K562 (cell line): Measurements from ENCODE around the gene ISG20L2. TPM values are rescaled to one million over a fixed set of nuclear protein-coding genes. Genes with fewer than 3 reads are reported as not detected.

Source experiments
- ATAC-seq: fragments of 200-7000 bp; cut with Tn5 transposase; 3 replicates; pipeline ENCODE4 v1.9.1; 2020; ENCODE audit warnings: moderate library complexity
- BruUV-seq: library from RNA; stranded (reverse); fragments of 400-500 nt; replicated peaks from 2 replicates; lab custom pipeline; 2021; lab: Mats Ljungman, UMichigan
- CTCF ChIA-PET: fragments of 300-600 bp; formaldehyde crosslinking; extraction: SDS; loops from one replicate; lab custom pipeline; 2021; ENCODE audit warnings: low intra/inter-chr PET ratio; lab: Yijun Ruan, JAX
- POLR2A ChIA-PET: fragments of 300-600, 350-650 bp; sonication (Branson Sonifier 250); formaldehyde crosslinking; extraction: SDS; loops from one replicate; lab custom pipeline; 2021; ENCODE audit warnings: antibody characterized with exemption, inconsistent platforms; lab: Yijun Ruan, JAX
- DNase-seq, 4 experiments: peaks; one replicate each; pipeline versions ENCODE4 v3.0.0 to v3.0.0-alpha.2; 2011 to 2018; ENCODE audit warnings: low spot score in 3 of 4, mixed read lengths in 3 of 4; ENCODE audit errors: extremely low read depth in 1 of 4
- FAIRE-seq: peaks from 2 replicates; lab custom pipeline; 2011; peaks lifted over from hg19 to GRCh38; lab: Jason Lieb, UNC
- H2AFZ ChIP-seq: 2 replicates; pipeline ENCODE4 v1.6.0; 2011; ENCODE audit warnings: low read depth, low read length, control low read depth, inconsistent platforms
- H3K27ac ChIP-seq: fragments of 200-600 bp; 3 replicates; pipeline ENCODE4 v1.8.0; 2011; ENCODE audit warnings: low read depth, mild to moderate bottlenecking, control low read depth, inconsistent platforms, low read length, moderate library complexity, mixed read lengths; ENCODE audit errors: extremely low read depth
- H3K27me3 ChIP-seq, 2 experiments: fragments of 300-600 bp in 1 of 2; 2 replicates in 1 of 2; 3 replicates in 1 of 2; pipeline versions ENCODE4 v1.6.0 to v1.8.0; 2011; ENCODE audit warnings: inconsistent platforms in 2 of 2, low read length in 2 of 2, mild to moderate bottlenecking in 1 of 2, mixed read lengths in 1 of 2, moderate library complexity in 1 of 2; ENCODE audit not compliant: control insufficient read depth in 2 of 2, insufficient read depth in 2 of 2
- H3K36me3 ChIP-seq: fragments of 300-600 bp; 3 replicates; pipeline ENCODE4 v1.8.0; 2011; ENCODE audit warnings: mild to moderate bottlenecking, low read length, inconsistent platforms; ENCODE audit not compliant: control insufficient read depth, insufficient read depth
- H3K4me1 ChIP-seq, 2 experiments: fragments of 200-600 bp in 1 of 2; replicated peaks in 1 of 2; 2 replicates in 1 of 2; 3 replicates in 1 of 2; pipeline versions ENCODE4 v1.5.1 to v1.8.0; 2011; ENCODE audit warnings: inconsistent platforms in 2 of 2, low read length in 2 of 2, mild to moderate bottlenecking in 1 of 2, mixed read lengths in 1 of 2, moderate library complexity in 1 of 2; ENCODE audit not compliant: control insufficient read depth in 2 of 2, insufficient read depth in 2 of 2
- H3K4me2 ChIP-seq: 2 replicates; pipeline ENCODE4 v1.6.1; 2011; ENCODE audit warnings: low read length, control low read depth, inconsistent platforms, mixed read lengths; ENCODE audit not compliant: insufficient read depth
- H3K4me3 ChIP-seq: fragments of 200-600 bp; sonication (generic), shearing (Covaris generic); 2 replicates; pipeline ENCODE4 v1.5.1; 2016; ENCODE audit warnings: control low read depth, inconsistent platforms
- H3K79me2 ChIP-seq: fragments of 200-600 bp; 3 replicates; pipeline ENCODE4 v1.8.0; 2011; ENCODE audit warnings: low read length, inconsistent platforms; ENCODE audit not compliant: control insufficient read depth, insufficient read depth
- H3K9ac ChIP-seq, 2 experiments: 2 replicates each; pipeline versions ENCODE4 v1.6.0 to v1.6.1; 2011; ENCODE audit warnings: low read depth in 2 of 2, low read length in 2 of 2, control low read depth in 1 of 2, inconsistent platforms in 1 of 2, mild to moderate bottlenecking in 1 of 2, mixed read lengths in 1 of 2; ENCODE audit not compliant: insufficient read depth in 1 of 2
- H3K9me1 ChIP-seq: one replicate; pipeline ENCODE4 v1.6.0; 2011; ENCODE audit warnings: inconsistent platforms, mild to moderate bottlenecking, low read length, moderate library complexity; ENCODE audit not compliant: control insufficient read depth, insufficient read depth
- H3K9me3 ChIP-seq: replicated peaks from 2 replicates; pipeline ENCODE4 v1.5.1; 2011; ENCODE audit warnings: low read depth, low read length, inconsistent platforms; ENCODE audit not compliant: control insufficient read depth, insufficient read depth
- H4K20me1 ChIP-seq: replicated peaks from 2 replicates; pipeline ENCODE4 v1.6.1; 2011; ENCODE audit warnings: low read length, inconsistent platforms, mixed read lengths; ENCODE audit not compliant: control insufficient read depth, insufficient read depth
- AFF1 ChIP-seq, 2 experiments: fragments of 450-650 bp; IDR thresholded peaks; 2 replicates each; pipeline ENCODE4 v1.6.1; 2018; ENCODE audit warnings: mild to moderate bottlenecking in 2 of 2, low read depth in 1 of 2; ENCODE audit not compliant: partially characterized antibody in 2 of 2
- ATF6 ChIP-seq: sonication (generic); formaldehyde crosslinking; IDR thresholded peaks from 2 replicates; pipeline ENCODE4 v1.4.0; 2020; ENCODE audit warnings: mild to moderate bottlenecking, missing genetic modification reagents
- ETV6 ChIP-seq, 3 experiments: fragments of 150-350 bp in 1 of 3; sonication (generic) in 1 of 3; formaldehyde crosslinking in 1 of 3; IDR thresholded peaks; 2 replicates each; pipeline versions ENCODE4 v1.6.1 to v1.8.0; 2014 to 2022; ENCODE audit warnings: borderline replicate concordance in 2 of 3, low read depth in 2 of 3, antibody characterized with exemption in 1 of 3, low read length in 1 of 3, mild to moderate bottlenecking in 1 of 3, missing genetic modification reagents in 1 of 3
- FUS ChIP-seq: fragments of 200-400 bp; formaldehyde crosslinking; optimal IDR thresholded peaks from 2 replicates; pipeline ENCODE3; 2017; ENCODE audit warnings: low read depth, low read length
- GATA2 ChIP-seq: sonication (generic); formaldehyde crosslinking; IDR thresholded peaks from 2 replicates; pipeline ENCODE4 v1.4.0; 2020; ENCODE audit warnings: mild to moderate bottlenecking, missing genetic modification reagents
- RB1 ChIP-seq: fragments of 450-650 bp; IDR thresholded peaks from 2 replicates; pipeline ENCODE4 v1.6.1; 2017; ENCODE audit warnings: low read depth, mild to moderate bottlenecking
- SPI1 ChIP-seq: IDR thresholded peaks from 2 replicates; pipeline ENCODE4 v1.6.1; 2011; ENCODE audit warnings: low read depth, low read length, control low read depth, borderline replicate concordance
- WGBS: fragments of 100-300 bp; shearing (Covaris generic); methylation state at CpG from one replicate; pipeline ENCODE4 v1.1.6; 2016; ENCODE audit warnings: low coverage, mixed read lengths; ENCODE audit not compliant: insufficient coverage; ENCODE audit errors: missing lambda C conversion rate; 5-methylcytosine and 5-hydroxymethylcytosine counted together
- in situ Hi-C: fragments of 300-500 bp; cut with MboI; formaldehyde crosslinking; loops from 4 replicates; pipeline ENCODE4 v1.15.0; 2018; ENCODE audit warnings: inconsistent platforms, mixed read lengths
- intact Hi-C: fragments of 100-400 bp; cut with micrococcal nuclease; formaldehyde crosslinking; loops from 2 replicates; pipeline ENCODE4 v1.14.2; 2022
- polyA plus RNA-seq, 8 experiments: library from polyadenylated mRNA; depleted of rRNA in 4 of 8; stranded (reverse) in 5 of 8; unstranded in 3 of 8; fragments of >200 nt; fragmentation: Nextera tagmentation in 2 of 8; fragmentation: Illumina TruSeq in 1 of 8; extraction: Ambion mirVana in 2 of 8; extraction: Trizol in 1 of 8; gene quantifications; 2 replicates each; pipeline versions ENCODE4 v1.2.1 to v1.2.3, GENCODE V29; 2011 to 2014; ENCODE audit warnings: inconsistent platforms in 1 of 8, missing spikeins in 1 of 8
- total RNA-seq, 7 experiments: library from RNA; depleted of rRNA in 6 of 7; stranded (reverse); fragments of >200 nt in 6 of 7; fragmentation: Illumina TruSeq in 2 of 7; extraction: Trizol in 2 of 7; gene quantifications; 2 replicates each; pipeline versions ENCODE4 v1.2.1 to v1.2.3, GENCODE V29; 2011 to 2021; ENCODE audit warnings: low replicate concordance in 1 of 7
- TF ChIP-seq, protein P1 (sequence below): fragments of 450-650 bp; IDR thresholded peaks from 2 replicates; pipeline ENCODE4 v1.7.0; 2016; ENCODE audit warnings: borderline replicate concordance

Gene ISG20L2
- total and polyA plus RNA-seq, 9 of the 15 experiments (the other 6 are each of a cell fraction or from before 2014, with no cell fraction given) = 21.3 to 130 (median 50.3) TPM

GRCh38 chr1:156727926-156728598, 504 bp downstream of the ISG20L2 start, which contains the start of gene METTL25B:
METTL25B (plus strand) TSS chr1:156728469; CDS start chr1:156729105, 636 bp downstream.
- FAIRE-seq = no peak
- peaks cover 13 to 17% of the 10 kb centered on the region in 2 experiments; a peak in 4 of 5 replicates for H3K4me1 ChIP-seq
- DNase-seq = peak in 2 of 4 experiments; percentile 87 to 93
- peaks cover 74% of the 10 kb centered on the region for H3K36me3 ChIP-seq
- no peaks in the 10 kb centered on the region for H3K9me1 ChIP-seq
- H3K9ac ChIP-seq = peak within 1 kb of the TSS; percentile 91 to 99
- peaks cover 31% of the 10 kb centered on the region for H4K20me1 ChIP-seq
- WGBS = 2% methylated on average over 27 of the region's 46 CpGs
- CTCF ChIA-PET = interaction anchor here (0.6 to 6.9 kb wide), 3 partner anchors 38 to 162 kb away, joined by 3 to 143 read pairs (median 31); partner anchors contain the start of genes INSRR and NTRK1
- POLR2A ChIA-PET = interaction anchor here (0.5 to 5.0 kb wide), 34 partner anchors 8 to 227 kb away, joined by 3 to 60 read pairs (median 4); partner anchors contain the start of genes HDGF, INSRR, MEF2D and MRPL24
- H3K9me3 ChIP-seq = no peaks in the 10 kb centered on the region
- TSS peak; percentile 75 for BruUV-seq
- intact Hi-C loops = loop anchor here (1.0 to 5.0 kb wide), 5 partner anchors 13 to 194 kb away; partner anchors contain the start of genes LRRC71, MRPL24 and PRCC
- in situ Hi-C loops = loop anchor here (5.0 to 25.0 kb wide), 3 partner anchors 39 to 1416 kb away; partner anchors contain the start of genes FDPS, NTRK1, PKLR and PRCC
- H3K27ac ChIP-seq = peak within 1 kb of the TSS; percentile 82
- peaks cover 77% of the 10 kb centered on the region for H3K79me2 ChIP-seq
- peak within 1 kb of the TSS; percentile 88 for H2AFZ ChIP-seq
- ATAC-seq = peak; percentile 84
- H3K4me2 ChIP-seq = peak within 1 kb of the TSS; percentile 100
- no peaks in the 10 kb centered on the region; a peak in 1 of 5 replicates for H3K27me3 ChIP-seq
- H3K4me3 ChIP-seq = peak within 1 kb of the TSS; percentile 76
- no peak for TF ChIP-seq FUS
- peak; percentile 11 for TF ChIP-seq RB1
- 0 out of 2 replicates have a peak, but pooled peaks have one; percentile 13 for TF ChIP-seq SPI1
- peak in 1 of 2 experiments; percentile 32 for TF ChIP-seq AFF1 (IDR thresholded peaks at IDR 0.05; ENCODE audit: low read depth in 1 of 2, partially characterized antibody in 2 of 2)
- 0 out of 2 replicates have a peak, but pooled peaks have one; percentile 47 for TF ChIP-seq ATF6 (CRISPR knock-in tag)
- TF ChIP-seq ETV6 (IDR thresholded peaks at IDR 0.05; ENCODE audit: borderline replicate concordance in 1 of 2, low read depth in 2 of 2, low read length in 1 of 2) = peak in 1 of 2 experiments; percentile 49; a peak in 2 of 4 replicates
- no peak for TF ChIP-seq ETV6 (CRISPR knock-in tag; IDR thresholded peaks at IDR 0.05; ENCODE audit: borderline replicate concordance)
- TF ChIP-seq, protein P1, sequence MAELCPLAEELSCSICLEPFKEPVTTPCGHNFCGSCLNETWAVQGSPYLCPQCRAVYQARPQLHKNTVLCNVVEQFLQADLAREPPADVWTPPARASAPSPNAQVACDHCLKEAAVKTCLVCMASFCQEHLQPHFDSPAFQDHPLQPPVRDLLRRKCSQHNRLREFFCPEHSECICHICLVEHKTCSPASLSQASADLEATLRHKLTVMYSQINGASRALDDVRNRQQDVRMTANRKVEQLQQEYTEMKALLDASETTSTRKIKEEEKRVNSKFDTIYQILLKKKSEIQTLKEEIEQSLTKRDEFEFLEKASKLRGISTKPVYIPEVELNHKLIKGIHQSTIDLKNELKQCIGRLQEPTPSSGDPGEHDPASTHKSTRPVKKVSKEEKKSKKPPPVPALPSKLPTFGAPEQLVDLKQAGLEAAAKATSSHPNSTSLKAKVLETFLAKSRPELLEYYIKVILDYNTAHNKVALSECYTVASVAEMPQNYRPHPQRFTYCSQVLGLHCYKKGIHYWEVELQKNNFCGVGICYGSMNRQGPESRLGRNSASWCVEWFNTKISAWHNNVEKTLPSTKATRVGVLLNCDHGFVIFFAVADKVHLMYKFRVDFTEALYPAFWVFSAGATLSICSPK = no peak
- TF ChIP-seq GATA2 (CRISPR knock-in tag) = peak; percentile 49; the same call in 1 of the 2 replicates
